ENCODE measurements around the gene UBE2N.

Gene UBE2N

DNA sequence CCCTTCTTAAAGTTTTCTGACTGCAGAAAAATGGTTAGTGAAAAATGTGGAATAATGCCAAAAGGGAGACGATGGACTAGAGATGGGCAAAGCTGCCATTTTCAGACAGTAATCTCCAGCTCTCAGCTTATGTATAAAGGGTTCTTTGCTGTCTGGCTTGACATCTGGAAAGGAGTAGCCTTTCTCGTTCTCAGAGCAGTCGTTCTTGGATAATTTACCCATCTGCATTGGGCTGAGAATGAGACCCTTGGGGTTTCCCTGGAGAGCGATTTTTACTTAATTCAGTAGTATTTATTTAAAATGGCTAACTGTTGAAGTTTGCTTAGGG is 62.8 kb downstream of the UBE2N start:
- no peak for DNase-seq

DNA sequence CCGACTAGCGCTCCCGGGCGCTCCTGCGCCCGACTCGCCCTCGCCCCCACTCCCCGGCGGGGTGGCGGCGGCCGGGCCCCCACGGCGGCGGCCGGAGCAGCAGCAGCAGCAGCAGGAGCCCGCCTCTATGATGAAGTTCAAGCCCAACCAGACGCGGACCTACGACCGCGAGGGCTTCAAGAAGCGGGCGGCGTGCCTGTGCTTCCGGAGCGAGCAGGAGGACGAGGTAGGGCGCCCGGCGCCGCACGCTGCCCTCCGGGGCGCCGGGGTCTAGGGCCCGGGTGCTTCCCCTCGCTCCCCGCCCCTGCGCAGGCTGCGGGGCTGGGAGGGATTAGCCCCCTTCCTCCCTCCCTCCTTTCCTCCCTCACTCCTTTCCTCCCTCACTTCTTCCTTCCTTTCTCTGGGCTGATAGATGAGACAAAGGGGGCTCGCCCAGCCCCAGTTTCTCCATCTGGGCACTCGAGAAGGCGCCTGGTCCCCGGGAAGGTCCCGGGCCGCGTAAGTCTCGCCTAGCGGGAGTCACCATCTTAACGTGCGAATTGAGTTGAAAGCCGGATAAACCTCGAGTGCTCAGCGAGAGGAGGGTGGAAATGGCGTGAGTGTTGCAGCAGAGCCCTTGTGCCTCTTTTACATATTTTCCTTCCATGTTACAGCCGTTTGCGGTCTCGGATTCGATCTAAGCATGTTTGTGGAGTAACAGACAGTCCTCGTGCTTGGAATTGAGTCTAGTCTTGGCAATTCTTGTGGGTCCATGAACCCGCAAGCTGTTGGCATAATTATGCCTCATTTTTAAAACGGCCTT is 63.4 kb downstream of the UBE2N start:
- peak; percentile 47 to 56 for DNase-seq

DNA sequence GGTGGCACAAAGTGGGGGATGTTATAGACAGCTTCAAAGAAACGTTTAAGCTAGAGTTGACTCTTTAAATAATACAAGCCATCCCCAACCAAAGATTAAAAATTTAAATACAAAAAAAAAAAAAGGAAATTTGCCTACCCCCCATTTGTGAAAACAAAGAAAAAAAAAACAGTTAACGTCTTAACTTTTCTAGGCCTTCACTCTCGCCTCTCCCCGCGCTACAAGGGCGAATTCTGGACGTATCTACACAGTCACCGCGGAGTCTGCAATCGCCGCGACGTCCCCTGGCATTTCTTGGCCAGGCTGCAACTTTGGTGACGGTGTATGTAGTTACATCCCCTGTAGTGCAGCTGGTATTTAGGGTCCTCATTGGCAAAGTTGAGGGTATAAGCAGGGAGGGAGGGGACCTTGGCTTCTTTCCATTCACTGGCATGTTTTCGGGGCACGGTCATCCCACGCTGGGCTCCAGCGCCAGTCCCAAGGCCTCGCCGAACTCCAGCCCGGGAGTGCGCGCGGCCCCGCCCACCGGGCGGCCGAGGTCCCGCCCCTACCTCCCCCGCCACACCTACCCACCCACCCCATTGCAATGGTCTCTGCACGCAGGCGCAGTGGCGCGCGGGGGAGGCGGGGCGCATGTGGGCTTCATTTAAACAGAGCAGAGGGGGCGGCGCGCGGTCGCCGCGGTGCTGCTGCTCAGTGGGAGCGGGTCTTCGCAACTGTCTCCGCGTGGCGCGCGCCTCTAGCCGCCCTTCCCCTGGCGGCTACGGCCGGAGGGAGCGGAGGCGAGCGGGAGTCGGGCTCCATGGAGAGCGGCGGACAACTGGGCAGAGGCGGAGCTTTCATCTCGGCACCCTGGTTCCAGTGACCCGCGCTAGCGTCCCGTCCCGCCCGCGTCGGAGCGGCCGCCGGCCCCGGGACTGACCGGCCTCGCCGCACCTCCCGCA is 64.2 kb downstream of the UBE2N start, which contains the start of gene NUDT4:
TSS of gene NUDT4 (plus strand) at position 674 of the 944 bp plus-strand sequence. CDS start 398 bp downstream, outside the sequence.
- peak; percentile 95 to 97 for DNase-seq

DNA sequence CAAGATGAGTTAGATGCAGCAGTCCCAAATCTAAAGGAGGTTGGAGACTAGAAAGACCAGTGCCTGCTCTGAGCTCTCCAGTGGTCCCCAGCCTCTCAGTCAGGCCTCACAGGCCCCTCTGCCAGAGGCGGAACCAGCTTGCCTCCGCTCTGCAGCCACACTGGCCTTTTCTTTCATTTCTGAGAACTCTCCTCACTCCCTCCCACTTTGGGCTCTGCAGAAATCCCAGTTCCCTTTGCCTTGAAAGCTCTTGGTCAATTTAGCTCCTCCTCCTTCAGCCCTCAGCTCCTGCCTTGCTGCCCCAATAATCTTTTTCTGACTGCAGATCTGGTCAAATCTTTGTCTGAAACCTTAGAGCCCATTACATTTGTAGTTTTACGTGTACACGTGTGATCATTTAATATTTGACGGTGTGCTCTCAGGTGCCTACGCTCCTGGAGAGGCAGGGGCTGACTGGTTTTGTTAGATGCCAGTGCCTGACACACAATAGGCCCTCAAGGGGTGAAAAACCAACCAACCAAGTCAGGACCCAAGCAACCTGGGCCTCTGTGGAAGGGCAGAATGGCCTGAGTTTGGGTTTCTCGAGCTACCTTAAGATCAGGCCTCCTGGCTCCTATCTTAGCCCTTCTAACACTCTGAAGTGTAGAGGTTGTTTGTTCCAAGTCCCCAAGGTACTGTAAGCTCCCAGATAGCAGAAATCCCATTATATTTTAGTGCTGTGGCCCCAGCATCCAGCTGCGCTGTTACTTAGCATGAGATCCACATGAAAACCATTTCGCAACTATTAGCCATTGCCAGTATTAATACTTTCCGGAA is 65.1 kb downstream of the UBE2N start:
- DNase-seq: no peak

DNA sequence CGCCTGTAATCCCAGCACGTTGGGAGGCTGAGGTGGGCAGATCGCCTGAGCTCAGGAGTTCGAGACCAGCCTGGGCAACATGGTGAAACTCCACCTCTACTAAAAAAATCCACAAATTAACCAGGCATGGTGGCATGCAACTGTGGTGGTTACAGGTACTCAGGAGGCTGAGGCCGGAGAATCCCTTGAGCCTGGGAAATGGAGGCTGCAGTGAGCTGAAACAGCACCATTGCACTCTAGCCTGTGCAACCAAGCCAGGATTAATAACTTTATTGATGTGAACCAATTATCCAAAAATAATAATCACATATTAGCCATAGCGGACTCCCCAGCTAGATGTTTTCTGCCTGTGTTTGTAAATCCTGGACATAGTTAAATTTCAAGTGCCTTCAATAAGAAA is 65.8 kb downstream of the UBE2N start:
- no peak for DNase-seq

DNA sequence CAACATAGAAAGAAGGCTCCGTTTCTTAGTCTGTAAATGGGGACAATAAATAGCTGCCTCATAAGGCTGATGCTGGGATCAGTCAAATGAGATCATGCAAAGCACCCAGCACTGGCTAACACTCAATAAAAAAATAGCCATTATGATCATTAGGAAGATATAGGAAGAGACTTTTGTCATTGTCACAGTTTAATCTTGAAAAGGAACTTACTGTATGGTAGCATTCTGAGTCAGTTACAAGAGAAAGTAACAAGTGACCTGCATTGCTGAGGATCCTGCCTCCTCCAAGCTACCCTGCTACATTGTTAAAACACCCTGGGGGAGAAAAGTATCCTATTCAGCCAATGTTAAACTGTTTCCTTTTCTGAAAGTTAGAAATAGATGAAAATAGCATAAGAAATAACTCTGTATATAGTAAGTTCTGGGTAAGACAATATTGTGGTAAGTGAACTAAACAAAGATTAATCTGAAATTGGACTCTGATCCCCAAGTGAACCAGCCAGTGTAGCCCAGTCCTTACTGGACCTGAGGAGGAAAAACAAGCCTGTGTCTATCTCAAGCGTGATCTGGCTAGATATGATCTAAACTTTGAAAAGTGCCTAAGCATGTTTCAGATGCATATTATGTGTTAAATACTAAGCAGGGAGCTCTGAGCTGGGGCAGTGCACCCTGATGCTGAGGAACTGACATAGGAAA is 67.6 kb downstream of the UBE2N start:
- DNase-seq: no peak

DNA sequence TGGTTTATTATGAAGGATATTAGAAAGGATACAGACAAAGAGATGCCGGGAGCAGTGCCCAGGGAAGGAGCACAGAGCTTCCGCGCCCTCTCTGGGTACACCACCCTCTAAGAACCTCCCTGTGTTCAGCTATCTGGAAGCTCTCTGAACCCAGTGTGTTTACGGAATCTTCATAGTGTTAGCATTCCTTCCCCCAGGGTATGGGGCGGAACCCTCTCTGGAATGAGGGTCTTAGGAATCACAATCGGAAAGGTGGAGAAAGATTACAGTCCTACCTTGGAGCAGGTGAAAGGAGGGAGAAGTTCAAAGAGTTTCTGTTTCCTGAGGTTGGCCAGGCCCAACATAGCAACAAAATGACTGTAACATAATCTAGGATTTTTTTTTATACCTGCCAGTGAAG is 70.8 kb downstream of the UBE2N start:
- DNase-seq: no peak

DNA sequence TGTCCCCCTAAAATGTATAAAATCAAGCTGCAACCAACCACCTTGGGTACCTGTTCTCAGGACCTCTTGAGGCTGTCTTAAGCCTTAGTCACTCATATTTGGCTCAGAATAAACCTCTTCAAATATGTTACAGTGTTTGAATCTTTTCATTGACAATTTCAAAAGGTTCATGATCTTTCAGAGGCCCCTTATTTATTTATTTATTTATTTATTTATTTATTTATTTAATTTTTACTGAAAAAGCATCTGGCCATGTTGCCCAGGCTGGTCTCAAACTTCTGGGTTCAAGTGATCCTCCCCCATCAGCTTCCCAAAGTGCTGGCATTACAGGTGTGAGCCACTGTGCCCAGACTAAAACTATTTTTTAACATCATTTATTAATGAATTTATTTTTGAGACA is 72.2 kb downstream of the UBE2N start:
- no peak for DNase-seq

DNA sequence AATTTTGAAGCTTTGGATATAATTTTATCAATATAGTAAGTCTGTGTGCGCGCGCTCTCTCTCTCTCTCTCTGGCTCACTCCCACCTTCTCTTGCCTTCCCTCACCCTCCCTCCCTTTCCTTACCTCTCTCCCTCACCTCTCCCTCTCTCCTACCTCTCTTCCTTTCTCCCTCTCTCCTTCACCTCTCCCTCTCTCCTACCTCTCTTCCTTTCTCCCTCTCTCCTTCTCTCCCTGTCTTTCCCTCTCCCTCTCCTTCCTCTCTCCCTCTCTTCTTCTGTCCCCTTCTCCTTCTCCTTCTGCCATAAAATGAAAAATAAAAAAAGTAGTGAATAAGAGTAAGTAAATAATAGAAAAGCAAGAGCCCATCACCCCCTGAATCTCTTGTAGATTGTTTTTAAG is 73.0 kb downstream of the UBE2N start:
- no peak for DNase-seq

DNA sequence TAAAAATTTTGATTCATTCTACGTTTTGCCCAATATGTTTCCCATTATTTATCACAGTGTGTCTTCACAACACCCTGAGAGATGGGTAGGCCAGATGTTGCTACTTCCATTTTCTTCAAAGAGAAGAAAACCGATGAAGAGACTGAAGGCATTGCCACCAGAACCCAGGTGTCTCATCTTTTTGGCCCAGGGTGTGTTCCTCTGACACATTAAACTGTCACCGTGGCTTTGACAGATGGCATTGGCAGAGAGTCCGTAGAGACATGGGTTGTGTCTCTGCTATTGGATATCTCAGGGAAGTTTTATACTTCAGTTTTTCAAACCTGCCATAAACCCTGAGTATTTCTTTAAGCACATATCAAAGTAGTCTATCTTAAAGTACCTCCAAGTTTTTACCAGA is 75.3 kb downstream of the UBE2N start:
- no peak for DNase-seq

DNA sequence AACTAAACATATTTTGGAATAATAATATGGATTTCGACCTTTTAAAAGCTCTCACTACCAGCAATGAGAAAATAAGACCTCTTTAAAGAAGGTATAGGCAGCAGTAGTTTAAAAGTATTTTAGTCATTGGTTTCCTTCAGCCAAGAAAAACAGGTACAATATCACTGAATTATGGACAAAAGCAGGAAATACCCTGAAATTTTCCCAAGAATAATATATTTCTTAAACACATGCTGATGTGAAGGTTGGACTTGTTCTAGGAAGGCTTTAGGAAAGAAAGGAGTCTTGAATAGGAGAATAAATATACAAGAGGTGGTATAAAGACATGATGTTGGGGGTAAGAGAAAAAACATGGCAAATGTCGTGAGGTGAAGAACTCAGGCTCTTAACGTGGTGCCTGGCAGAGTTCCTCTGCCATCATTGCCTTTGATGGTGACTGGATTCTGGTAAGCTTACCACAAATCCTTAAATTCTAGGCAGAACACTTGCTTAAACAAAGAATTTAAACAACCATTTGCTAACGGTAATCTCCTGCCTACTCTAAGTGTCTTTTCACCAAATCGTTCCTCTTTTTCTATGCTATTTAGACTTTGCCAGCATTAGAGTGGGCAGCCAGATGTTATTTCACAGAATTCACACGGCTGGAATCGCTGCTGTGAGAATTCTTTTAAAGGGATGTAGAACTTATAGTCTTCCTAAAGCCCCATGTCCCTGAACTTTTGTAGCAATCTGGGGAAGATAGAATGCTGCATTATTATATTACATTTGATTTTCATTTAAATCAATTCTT is 75.9 kb downstream of the UBE2N start:
- DNase-seq: no peak

DNA sequence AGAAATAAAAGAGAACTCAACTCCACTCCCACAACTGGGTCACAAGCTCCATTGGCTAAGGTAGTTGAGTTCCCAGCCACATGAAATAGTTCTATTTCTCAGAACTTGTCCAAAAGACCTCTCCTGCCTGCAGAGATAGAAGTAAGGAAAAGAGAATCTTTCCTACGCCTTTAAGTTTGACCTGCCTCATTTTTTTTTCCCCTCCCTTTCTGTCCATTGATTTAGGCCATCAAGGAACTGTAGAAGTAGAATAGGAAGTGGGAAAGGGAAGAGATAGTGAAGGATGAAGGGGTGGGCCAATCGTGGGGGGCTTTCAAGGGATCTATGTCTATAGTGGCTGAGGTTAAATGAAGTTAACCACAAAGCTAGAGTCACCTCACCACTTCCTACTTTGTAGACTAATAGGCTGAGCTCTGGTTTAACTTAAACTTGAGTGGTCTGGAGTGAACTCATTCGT is 77.9 kb downstream of the UBE2N start:
- DNase-seq: peak in 1 of 2 donors; percentile 25

DNA sequence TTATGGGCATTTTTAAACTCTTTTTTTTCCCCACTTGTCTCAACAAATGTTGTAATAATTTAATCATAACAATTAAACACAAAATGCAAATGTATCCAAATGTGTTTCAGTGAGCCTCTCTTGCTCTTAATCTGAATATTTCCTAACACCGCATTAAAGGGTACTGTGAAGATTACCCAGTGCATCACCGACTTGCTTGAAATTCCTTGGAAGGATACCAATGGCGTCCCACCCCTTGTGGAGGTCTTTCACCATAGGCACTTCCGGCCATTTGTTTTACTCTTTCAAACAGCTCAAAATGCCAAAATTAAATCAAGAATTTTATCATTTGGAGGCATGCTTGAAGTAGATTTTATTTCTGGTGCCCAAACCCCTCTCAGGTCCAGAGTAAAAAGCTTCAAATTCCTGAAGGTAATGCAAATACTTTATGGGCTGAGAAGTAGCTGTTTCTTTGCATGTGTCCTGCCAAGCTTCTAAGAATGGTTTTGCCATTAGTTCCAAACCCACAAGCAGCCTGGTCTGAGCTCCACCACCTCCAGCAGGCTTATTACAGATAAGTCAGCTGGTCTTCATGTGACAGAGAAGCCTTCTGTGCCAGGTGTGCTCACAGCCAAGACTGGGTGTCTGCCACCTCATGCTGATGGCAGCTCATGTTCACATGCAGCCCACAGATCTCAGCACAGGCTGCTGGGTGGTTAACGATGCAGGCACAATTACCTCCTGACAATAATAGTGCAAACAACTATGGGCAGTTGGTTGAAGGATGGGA is 80.4 kb downstream of the UBE2N start:
- DNase-seq: no peak

DNA sequence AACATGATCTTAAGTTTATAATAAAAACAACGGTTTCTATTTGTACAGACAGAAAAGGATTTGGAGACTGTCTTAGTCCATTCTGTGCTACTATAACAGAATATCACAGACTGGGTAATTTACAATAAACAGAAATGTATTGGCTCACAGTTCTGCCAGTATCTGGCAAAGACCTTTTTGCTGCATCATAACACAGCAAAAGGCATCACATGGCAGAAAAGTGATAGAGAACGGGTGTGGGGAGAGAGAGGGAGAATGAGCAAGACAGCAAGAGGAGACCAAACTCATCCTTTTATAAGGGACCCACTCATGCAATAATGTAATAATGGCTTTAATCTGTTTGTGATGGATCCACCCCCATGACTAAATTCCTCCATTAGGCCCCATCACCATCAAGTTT is 81.1 kb downstream of the UBE2N start:
- no peak for DNase-seq

DNA sequence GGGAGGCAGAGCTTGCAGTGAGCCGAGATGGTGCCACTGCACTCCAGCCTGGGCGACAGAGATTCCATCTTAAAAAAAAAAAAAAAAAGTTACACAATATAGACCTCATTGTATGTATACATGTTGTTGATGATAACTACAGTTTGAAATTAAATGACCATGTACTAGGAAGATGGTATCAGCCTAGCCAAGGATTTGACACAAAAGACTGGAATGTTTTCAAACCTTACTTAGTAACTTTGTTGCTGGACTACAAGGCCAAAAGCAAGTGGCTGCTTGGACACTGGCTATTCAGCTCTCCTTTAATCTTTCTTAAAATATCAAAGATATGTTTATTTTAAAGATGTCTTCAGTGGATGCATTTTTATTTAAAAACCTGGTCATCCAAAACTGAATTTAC is 82.9 kb downstream of the UBE2N start:
- no peak for DNase-seq

DNA sequence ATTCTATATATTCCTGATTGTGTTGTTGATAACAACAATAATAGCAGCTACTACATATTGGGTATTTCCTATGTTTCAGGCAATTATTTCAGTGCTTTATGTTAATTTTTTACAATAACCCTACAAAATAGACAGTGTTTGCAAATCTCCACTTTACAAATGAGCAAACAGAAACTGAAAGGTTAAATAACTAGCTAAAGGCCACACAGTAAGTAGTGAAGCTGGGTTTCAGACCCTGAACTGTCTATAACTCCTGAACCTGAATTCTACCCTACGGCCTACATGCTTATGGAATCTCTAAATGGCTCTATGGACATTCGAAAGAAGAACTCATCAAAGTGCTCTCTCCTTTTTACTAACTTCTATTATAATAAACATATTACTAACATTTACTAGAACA is 83.7 kb downstream of the UBE2N start:
- no peak for DNase-seq

DNA sequence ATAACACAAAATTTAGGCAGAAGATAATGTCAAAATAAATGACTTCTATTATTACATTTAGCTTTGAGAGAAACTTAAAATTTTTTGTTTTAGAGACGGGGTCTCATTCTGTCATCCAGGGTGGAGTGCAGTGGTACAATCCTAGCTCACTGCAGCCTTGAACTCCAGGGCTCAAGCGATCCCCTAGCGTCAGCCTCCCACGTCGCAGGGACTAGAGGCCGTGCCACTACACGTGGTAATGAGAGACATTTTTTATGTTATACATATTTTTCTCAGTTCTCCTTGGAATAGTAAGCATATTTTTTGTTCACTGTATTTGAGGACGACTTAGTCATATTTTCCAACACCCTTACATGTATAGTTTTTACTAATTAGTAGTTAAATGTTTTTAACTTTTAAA is 85.5 kb downstream of the UBE2N start:
- no peak for DNase-seq
